ENCODE data around the gene NTM. TPM values are rescaled to one million over a fixed set of nuclear protein-coding genes. Genes with fewer than 3 reads are reported as not detected.

The NTM gene
- total RNA-seq, 2 donors from 2014 or later: 19.1 to 44.7 TPM

DNA sequence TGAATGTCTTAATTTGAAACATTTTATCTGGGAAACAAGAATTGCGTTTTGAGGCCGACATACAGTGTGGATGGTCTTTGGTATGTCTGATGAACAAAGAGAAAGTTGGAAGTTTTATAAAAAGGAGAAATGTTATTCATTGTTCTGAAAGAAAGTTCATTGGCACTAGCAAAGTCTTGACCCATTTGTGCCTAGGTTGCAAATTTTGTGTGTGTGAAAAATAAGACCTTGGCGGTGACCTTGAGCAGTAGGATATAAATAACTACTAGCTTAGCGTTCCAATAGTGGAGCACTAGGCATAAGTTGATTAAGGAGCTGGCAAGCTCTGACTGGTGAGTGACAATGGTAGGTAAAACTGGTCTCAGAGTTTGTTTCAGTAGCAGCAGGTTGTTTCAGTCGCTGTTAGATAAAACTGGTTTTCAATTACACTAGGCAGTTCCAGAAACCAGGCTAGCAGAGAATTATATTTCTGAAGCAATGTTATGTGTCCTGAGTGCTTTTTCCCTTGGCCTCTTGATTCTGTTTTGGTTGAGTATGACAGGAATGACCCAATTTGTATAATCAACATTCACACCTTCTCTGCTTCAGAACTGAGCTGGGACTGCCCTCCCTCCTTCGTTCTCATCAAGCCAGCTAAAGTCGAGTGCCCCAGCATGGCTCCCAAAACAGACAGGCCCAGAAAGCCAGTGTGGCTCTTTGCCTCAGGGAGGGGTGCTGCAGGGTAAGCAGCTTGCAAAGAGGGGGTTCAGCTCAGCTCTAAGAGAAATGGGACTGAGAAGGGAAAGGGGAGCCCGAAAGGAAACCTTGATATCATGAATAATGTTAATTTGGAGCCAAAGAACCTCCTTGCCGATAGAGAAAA lies 85.7 kb downstream of the NTM start:
- no peaks in the 10 kb centered on the region for H3K27me3 ChIP-seq
- peak overlapping the region in 1 of 2 donors; percentile 51 for H3K27ac ChIP-seq
- H3K9me3 ChIP-seq: no peaks in the 10 kb centered on the region
- H3K36me3 ChIP-seq: no peaks in the 10 kb centered on the region
- DNase-seq (ENCODE audit: low spot score): no peak
- TF ChIP-seq, protein P1, sequence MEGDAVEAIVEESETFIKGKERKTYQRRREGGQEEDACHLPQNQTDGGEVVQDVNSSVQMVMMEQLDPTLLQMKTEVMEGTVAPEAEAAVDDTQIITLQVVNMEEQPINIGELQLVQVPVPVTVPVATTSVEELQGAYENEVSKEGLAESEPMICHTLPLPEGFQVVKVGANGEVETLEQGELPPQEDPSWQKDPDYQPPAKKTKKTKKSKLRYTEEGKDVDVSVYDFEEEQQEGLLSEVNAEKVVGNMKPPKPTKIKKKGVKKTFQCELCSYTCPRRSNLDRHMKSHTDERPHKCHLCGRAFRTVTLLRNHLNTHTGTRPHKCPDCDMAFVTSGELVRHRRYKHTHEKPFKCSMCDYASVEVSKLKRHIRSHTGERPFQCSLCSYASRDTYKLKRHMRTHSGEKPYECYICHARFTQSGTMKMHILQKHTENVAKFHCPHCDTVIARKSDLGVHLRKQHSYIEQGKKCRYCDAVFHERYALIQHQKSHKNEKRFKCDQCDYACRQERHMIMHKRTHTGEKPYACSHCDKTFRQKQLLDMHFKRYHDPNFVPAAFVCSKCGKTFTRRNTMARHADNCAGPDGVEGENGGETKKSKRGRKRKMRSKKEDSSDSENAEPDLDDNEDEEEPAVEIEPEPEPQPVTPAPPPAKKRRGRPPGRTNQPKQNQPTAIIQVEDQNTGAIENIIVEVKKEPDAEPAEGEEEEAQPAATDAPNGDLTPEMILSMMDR (IDR thresholded peaks at IDR 0.05): no peak
- H3K4me3 ChIP-seq: no peak overlapping the region
- H3K4me1 ChIP-seq: no peaks in the 10 kb centered on the region

DNA sequence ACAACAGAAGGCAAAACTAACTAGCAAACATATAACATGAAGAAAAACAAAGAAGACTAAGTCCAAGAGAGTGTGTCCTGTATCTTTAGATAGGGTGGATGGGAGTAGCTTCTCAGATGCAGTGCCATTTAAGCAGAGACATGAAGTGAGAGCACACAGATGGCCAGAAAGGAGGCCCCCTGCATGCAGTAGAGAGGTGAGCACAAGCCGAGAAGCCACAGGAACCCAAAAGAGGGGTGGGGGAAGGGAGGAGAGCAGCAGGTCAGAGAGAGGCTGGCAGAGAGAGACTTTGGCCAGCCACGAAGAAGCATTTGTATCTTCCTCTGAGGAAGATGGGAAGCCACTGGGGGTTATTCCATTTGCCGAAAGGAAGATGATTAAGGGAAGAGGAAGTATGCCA lies 86.7 kb downstream of the NTM start:
- TF ChIP-seq, protein P1 (IDR thresholded peaks at IDR 0.05): no peak

DNA sequence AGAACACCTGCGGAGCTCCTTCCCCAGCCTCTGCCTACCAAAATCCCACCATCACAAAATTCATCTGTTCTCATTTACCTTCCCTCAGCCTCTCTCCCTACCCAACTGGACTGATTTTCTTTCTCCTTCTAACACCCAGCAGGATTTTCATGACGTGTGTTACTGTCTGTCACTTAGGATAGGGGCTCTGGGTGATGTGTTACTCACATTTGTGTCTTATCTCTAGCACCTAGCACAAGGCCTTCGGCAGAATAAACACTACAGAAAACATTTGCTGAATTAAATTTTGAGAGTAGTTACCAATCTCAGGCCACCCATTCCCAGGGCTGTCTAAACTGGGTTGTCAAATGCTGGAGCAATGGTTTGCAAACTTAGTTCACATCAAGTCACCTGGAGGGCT lies 88.0 kb downstream of the NTM start:
- H3K4me1 ChIP-seq: no peaks in the 10 kb centered on the region
- no peaks in the 10 kb centered on the region for H3K36me3 ChIP-seq
- no peaks in the 10 kb centered on the region for H3K27me3 ChIP-seq
- H3K4me3 ChIP-seq: no peak overlapping the region
- DNase-seq (ENCODE audit: low spot score): no peak
- no peak overlapping the region for H3K27ac ChIP-seq
- H3K9me3 ChIP-seq: no peaks in the 10 kb centered on the region
- TF ChIP-seq, protein P1 (IDR thresholded peaks at IDR 0.05): no peak

More for the DNA sequence above, 86.7 kb downstream of the NTM start:
- Histone ChIP-seq H3K27me3 (no peaks in the 10 kb centered on the region), H3K4me1 (no peaks in the 10 kb centered on the region), H3K9me3 (no peaks in the 10 kb centered on the region), H3K4me3 (no peak overlapping the region), H3K36me3 (no peaks in the 10 kb centered on the region), H3K27ac (no peak overlapping the region)
- no peak for DNase-seq (ENCODE audit: low spot score)

DNA sequence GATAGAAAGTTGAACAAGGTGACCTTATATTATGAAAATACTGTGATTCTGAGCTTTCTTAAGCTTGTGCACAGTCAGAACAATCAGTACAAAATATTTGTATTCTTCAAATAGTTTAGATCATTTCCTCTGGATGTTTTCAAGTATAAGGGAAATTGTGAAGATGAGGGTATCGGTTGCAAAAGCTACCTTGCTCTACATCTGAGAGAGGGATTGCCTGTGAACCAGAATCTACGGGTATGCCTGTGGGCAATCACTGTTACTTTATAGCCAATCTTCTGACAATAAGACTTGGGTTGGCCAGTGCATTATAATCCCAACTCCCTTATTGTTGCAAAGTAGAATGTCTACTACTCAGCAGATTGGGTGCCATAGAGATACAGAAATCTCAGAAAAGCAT lies 90.5 kb downstream of the NTM start:
- no peak for DNase-seq (ENCODE audit: low spot score)
- Histone ChIP-seq H3K4me1 (no peaks in the 10 kb centered on the region), H3K4me3 (no peak overlapping the region), H3K36me3 (no peaks in the 10 kb centered on the region), H3K27me3 (no peaks in the 10 kb centered on the region), H3K9me3 (no peaks in the 10 kb centered on the region), H3K27ac (no peak overlapping the region)
- TF ChIP-seq, protein P1 (IDR thresholded peaks at IDR 0.05): no peak

DNA sequence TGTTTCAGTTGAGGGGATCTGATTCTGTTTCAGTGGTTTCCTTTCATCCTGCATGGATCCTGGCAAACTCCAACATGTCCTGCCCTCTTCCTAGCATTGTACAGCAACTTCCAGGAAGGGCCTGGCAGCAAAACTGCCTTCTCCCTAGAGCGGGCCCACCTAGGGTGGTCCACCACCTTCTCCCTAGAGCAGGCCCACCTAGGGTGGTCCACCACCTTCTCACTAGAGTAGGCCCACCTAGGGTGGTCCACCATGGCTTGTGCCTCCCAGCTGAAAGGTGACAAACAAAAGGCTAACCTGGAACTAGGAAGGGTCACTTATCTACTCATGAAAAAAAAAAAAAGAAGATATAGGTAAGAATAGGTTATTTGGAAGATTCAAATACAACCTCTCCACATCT lies 92.2 kb downstream of the NTM start:
- no peak overlapping the region for H3K27ac ChIP-seq
- H3K4me1 ChIP-seq: no peaks in the 10 kb centered on the region
- no peak overlapping the region for H3K4me3 ChIP-seq
- no peaks in the 10 kb centered on the region for H3K27me3 ChIP-seq
- DNase-seq (ENCODE audit: low spot score): peak; percentile 52
- TF ChIP-seq, protein P1 (IDR thresholded peaks at IDR 0.05): no peak
- no peaks in the 10 kb centered on the region for H3K36me3 ChIP-seq
- no peaks in the 10 kb centered on the region for H3K9me3 ChIP-seq
